HG03575 (cell line): ENCODE data around the gene TMEM125.

Source experiments
- ATAC-seq: cut with Tn5 transposase; IDR thresholded peaks from one replicate; pipeline ENCODE4 v1.9.1; 2021; ENCODE audit not compliant: unreplicated experiment, insufficient number of reproducible peaks, low FRiP score; ENCODE audit errors: extremely low read depth

The TMEM125 gene

DNA sequence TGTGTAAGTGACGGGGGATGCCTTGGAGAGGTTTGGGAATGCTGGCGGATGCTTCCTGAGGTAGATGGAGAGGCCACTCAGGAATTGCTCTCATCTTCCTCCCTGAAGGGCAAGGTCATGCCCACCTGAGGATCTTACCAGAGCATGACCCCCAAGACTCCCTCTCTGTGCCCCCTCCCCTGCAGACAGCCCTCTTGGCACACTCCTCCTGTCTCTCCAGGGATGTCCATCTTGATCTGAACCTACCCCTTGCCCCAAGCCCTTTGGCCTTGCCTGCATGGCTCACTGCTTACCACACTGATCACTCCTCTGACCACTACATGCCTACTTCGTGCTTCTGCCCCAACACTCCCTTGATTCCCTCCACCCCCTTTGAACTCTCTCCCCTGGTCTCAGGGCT is 50.0 kb downstream of the TMEM125 start:
- no peak for ATAC-seq

DNA sequence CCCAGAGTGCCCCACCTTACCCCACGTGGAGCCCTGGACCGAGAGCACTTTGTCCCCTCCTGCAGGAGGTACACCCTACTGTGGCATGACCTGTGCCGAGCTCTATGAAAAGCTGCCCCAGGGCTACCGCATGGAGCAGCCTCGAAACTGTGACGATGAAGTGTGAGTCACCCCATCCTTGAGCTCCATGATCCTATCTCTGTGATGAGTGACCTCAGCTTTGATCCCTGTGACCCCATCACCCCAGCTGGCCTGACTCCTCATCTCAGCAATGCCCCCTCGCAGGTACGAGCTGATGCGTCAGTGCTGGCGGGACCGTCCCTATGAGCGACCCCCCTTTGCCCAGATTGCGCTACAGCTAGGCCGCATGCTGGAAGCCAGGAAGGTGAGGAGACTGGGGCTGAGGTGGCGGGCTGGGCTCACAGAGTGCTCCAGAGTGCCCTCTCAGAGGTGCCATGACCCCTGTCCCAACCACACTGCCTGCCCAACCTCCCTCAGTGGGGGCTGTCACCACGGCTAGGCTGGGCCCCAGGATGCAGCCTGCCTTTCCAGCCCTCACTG is 51.6 kb downstream of the TMEM125 start:
- ATAC-seq: no peak

DNA sequence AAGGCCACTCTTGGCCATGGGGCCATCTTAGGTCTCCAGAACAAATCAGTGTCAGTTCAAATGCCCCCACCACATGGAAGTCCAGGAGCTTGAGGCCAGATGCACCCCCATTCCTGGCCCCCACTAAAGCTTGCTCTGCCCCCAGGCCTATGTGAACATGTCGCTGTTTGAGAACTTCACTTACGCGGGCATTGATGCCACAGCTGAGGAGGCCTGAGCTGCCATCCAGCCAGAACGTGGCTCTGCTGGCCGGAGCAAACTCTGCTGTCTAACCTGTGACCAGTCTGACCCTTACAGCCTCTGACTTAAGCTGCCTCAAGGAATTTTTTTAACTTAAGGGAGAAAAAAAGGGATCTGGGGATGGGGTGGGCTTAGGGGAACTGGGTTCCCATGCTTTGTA is 52.7 kb downstream of the TMEM125 start:
- no peak for ATAC-seq
